Tibial nerve (tissue), 4 donors: ENCODE results near the gene HECW1. TPM values are rescaled to one million over a fixed set of nuclear protein-coding genes. Genes with fewer than 3 reads are reported as not detected.
A peak's percentile ranks its signal among the peaks of the same experiment; 100 is the strongest.

ENCODE experiments used
- DNase-seq, 2 donors: peaks; one replicate each; pipeline ENCODE4 v3.0.0-alpha.2; 2019; ENCODE audit warnings: low spot score in 2 of 2
- H3K27ac ChIP-seq, 4 donors: fragments of 200-600 bp; sonication (generic) in 3 of 4; one replicate each; pipeline ENCODE4 v1.5.1; 2017 to 2019; ENCODE audit warnings: mild to moderate bottlenecking in 1 of 4
- H3K27me3 ChIP-seq, 2 donors: fragments of 200-600 bp; sonication (generic) in 1 of 2; one replicate each; pipeline versions ENCODE4 v1.5.1 to v1.6.0; 2017 to 2019
- H3K36me3 ChIP-seq, 3 donors: fragments of 200-600 bp; sonication (generic); one replicate each; pipeline ENCODE4 v1.5.1; 2018 to 2019
- H3K4me1 ChIP-seq, 4 donors: fragments of 200-600 bp; sonication (generic) in 3 of 4; one replicate each; pipeline ENCODE4 v1.5.1; 2017 to 2019
- H3K4me3 ChIP-seq, 4 donors: fragments of 200-600 bp; sonication (generic) in 3 of 4; one replicate each; pipeline ENCODE4 v1.5.1; 2017 to 2019; ENCODE audit warnings: mild to moderate bottlenecking in 1 of 4, moderate library complexity in 1 of 4
- H3K9me3 ChIP-seq, 4 donors: fragments of 200-600 bp; sonication (generic) in 3 of 4; one replicate each; pipeline ENCODE4 v1.5.1; 2017 to 2019
- CTCF ChIP-seq, 5 experiments: fragments of 200-600 bp in 3 of 5; fragments of 450-650 bp in 2 of 5; sonication (generic) in 3 of 5; IDR thresholded peaks; one replicate each; pipeline ENCODE4 v1.5.1; 2016 to 2019; ENCODE audit warnings: antibody characterized with exemption in 5 of 5, mild to moderate bottlenecking in 3 of 5, moderate library complexity in 2 of 5
- EP300 ChIP-seq, 2 donors: sonication (generic); formaldehyde crosslinking; IDR thresholded peaks; one replicate each; pipeline ENCODE4 v1.6.1; 2017; ENCODE audit warnings: antibody characterized with exemption in 2 of 2, mild to moderate bottlenecking in 1 of 2
- POLR2A ChIP-seq, 2 donors: fragments of 450-650 bp; IDR thresholded peaks; one replicate each; pipeline ENCODE4 v1.6.1; 2017; ENCODE audit warnings: antibody characterized with exemption in 2 of 2, mild to moderate bottlenecking in 2 of 2, moderate library complexity in 2 of 2
- WGBS, 2 donors: methylation state at CpG; one replicate each; pipeline ENCODE4 v1.1.5; 2018; 5-methylcytosine and 5-hydroxymethylcytosine counted together
- total RNA-seq, 4 donors: library from RNA; depleted of rRNA; stranded (reverse); fragments of >200 nt; gene quantifications; one replicate each; pipeline ENCODE4 v1.1.0, GENCODE V29; 2016

Gene HECW1
- total RNA-seq, 4 donors from 2014 or later, result 3.6 to 10.9 (median 6.5) TPM

- Histone ChIP-seq H3K36me3 (no peaks in the 10 kb centered on the region), H3K27me3 (no peaks in the 10 kb centered on the region), H3K4me1 (peaks cover 0 to 30% (median 2%) of the 10 kb centered on the region in 4 donors), H3K9me3 (no peaks in the 10 kb centered on the region), H3K4me3 (no peak overlapping the region), H3K27ac (no peak overlapping the region)
- WGBS, 2 donors, result 27 to 30% methylated on average over 1 of the region's 1 CpG
- TF ChIP-seq POLR2A (IDR thresholded peaks at IDR 0.05) (no peak), CTCF (IDR thresholded peaks at IDR 0.05) (no peak), EP300 (IDR thresholded peaks at IDR 0.05) (no peak)
- DNase-seq, result peak in 1 of 2 donors; percentile 29
Measured at GRCh38 chr7:43462836-43463235, 350.4 kb downstream of the HECW1 start.

GRCh38 chr7:43463401-43463980, 351.0 kb downstream of the HECW1 start:
- 45 to 58% methylated on average over 8 of the region's 8 CpGs for WGBS, 2 donors
- Histone ChIP-seq H3K36me3 (no peaks in the 10 kb centered on the region), H3K4me3 (no peak overlapping the region), H3K27ac (peak overlapping the region in 1 of 4 donors; percentile 67), H3K9me3 (no peaks in the 10 kb centered on the region), H3K4me1 (peaks cover 0 to 30% (median 2%) of the 10 kb centered on the region in 4 donors), H3K27me3 (no peaks in the 10 kb centered on the region)
- TF ChIP-seq EP300 (IDR thresholded peaks at IDR 0.05) (no peak), CTCF (IDR thresholded peaks at IDR 0.05) (no peak), POLR2A (IDR thresholded peaks at IDR 0.05) (no peak)
- DNase-seq, result no peak

GRCh38 chr7:43465581-43466554, 353.4 kb downstream of the HECW1 start:
- no peak for TF ChIP-seq CTCF (IDR thresholded peaks at IDR 0.05)
- no peak for TF ChIP-seq POLR2A (IDR thresholded peaks at IDR 0.05)
- TF ChIP-seq EP300 (IDR thresholded peaks at IDR 0.05), result no peak
- Histone ChIP-seq H3K27ac (no peak overlapping the region), H3K27me3 (no peaks in the 10 kb centered on the region), H3K4me1 (peaks cover 0 to 30% (median 2%) of the 10 kb centered on the region in 4 donors), H3K9me3 (no peaks in the 10 kb centered on the region), H3K36me3 (no peaks in the 10 kb centered on the region), H3K4me3 (no peak overlapping the region)
- no peak for DNase-seq
- WGBS, 2 donors, result 55% methylated on average over 11 of the region's 11 CpGs

GRCh38 chr7:43467406-43467805, 355.0 kb downstream of the HECW1 start:
- 42 to 56% methylated on average over 5 of the region's 5 CpGs for WGBS, 2 donors
- H3K9me3 ChIP-seq, result no peaks in the 10 kb centered on the region
- no peak overlapping the region for H3K27ac ChIP-seq
- no peak overlapping the region for H3K4me3 ChIP-seq
- peaks cover 0 to 24% (median 2%) of the 10 kb centered on the region in 4 donors for H3K4me1 ChIP-seq
- TF ChIP-seq POLR2A (IDR thresholded peaks at IDR 0.05) (no peak), CTCF (IDR thresholded peaks at IDR 0.05) (no peak), EP300 (IDR thresholded peaks at IDR 0.05) (no peak)
- no peaks in the 10 kb centered on the region for H3K36me3 ChIP-seq
- no peaks in the 10 kb centered on the region for H3K27me3 ChIP-seq
- no peak for DNase-seq

GRCh38 chr7:43467846-43468245, 355.4 kb downstream of the HECW1 start:
- Histone ChIP-seq H3K9me3 (no peaks in the 10 kb centered on the region), H3K4me3 (no peak overlapping the region), H3K27me3 (no peaks in the 10 kb centered on the region), H3K36me3 (no peaks in the 10 kb centered on the region), H3K27ac (no peak overlapping the region), H3K4me1 (peaks cover 0 to 20% (median 2%) of the 10 kb centered on the region in 4 donors)
- TF ChIP-seq EP300 (IDR thresholded peaks at IDR 0.05) (no peak), CTCF (IDR thresholded peaks at IDR 0.05) (no peak)
- 84 to 89% methylated on average over 6 of the region's 6 CpGs for WGBS, 2 donors
- DNase-seq, result no peak
